Measurements from ENCODE around the gene AGPS.
"Not testable (repeated sequence)": the region's sequence is repeated elsewhere in the genome, so short reads cannot be mapped to it uniquely, and the experiment has no call there.

The AGPS gene

GRCh38 chr2:177392373-177393202 is at the start of gene AGPS:
TSS of gene AGPS (plus strand) at chr2:177392773. CDS start at chr2:177392790, 17 bp downstream.
- peak; percentile 83 for DNase-seq

- no peak for DNase-seq
These were observed 48.8 kb upstream of the AGPS start for GRCh38 chr2:177343773-177344172.

- no peak for DNase-seq
These were observed 48.3 kb upstream of the AGPS start for GRCh38 chr2:177344316-177344715.

- DNase-seq = no peak
These were observed 46.4 kb upstream of the AGPS start for GRCh38 chr2:177346192-177346591.

GRCh38 chr2:177347570-177347969 is 45.0 kb upstream of the AGPS start:
- no peak for DNase-seq

- no peak for DNase-seq
These were observed 44.4 kb upstream of the AGPS start for GRCh38 chr2:177348118-177348654.

- no peak for DNase-seq
These were observed 43.6 kb upstream of the AGPS start for GRCh38 chr2:177348733-177349693.

- DNase-seq = not testable (repeated sequence)
These were observed 41.9 kb upstream of the AGPS start for GRCh38 chr2:177350624-177351023.

- not testable (repeated sequence) for DNase-seq
These were observed 41.5 kb upstream of the AGPS start for GRCh38 chr2:177351121-177351520.

GRCh38 chr2:177352441-177353186 is 40.0 kb upstream of the AGPS start:
- no peak for DNase-seq

- DNase-seq = peak; percentile 41
These were observed 39.4 kb upstream of the AGPS start for GRCh38 chr2:177353187-177353478.

GRCh38 chr2:177354541-177354940 is 38.0 kb upstream of the AGPS start:
- DNase-seq = not testable (repeated sequence)

GRCh38 chr2:177355874-177356273 is 36.7 kb upstream of the AGPS start:
- DNase-seq = no peak

GRCh38 chr2:177359836-177360595 is 32.6 kb upstream of the AGPS start:
- no peak for DNase-seq

- no peak for DNase-seq
These were observed 30.1 kb upstream of the AGPS start for GRCh38 chr2:177362499-177362898.

- DNase-seq = no peak
These were observed 29.2 kb upstream of the AGPS start for GRCh38 chr2:177363332-177363731.

GRCh38 chr2:177365764-177366163 is 26.8 kb upstream of the AGPS start:
- DNase-seq = not testable (repeated sequence)

- DNase-seq = not testable (repeated sequence)
These were observed 24.6 kb upstream of the AGPS start for GRCh38 chr2:177368023-177368422.

GRCh38 chr2:177379354-177379753 is 13.2 kb upstream of the AGPS start:
- no peak for DNase-seq

- no peak for DNase-seq
These were observed 12.4 kb upstream of the AGPS start for GRCh38 chr2:177380181-177380580.

GRCh38 chr2:177383935-177384334 is 8.6 kb upstream of the AGPS start:
- no peak for DNase-seq

GRCh38 chr2:177385151-177385550 is 7.4 kb upstream of the AGPS start:
- DNase-seq = no peak

Data from right hindlimb (tissue), 1 donor.